K562 (cell line): ENCODE results near the gene CADPS2. TPM values are rescaled to one million over a fixed set of nuclear protein-coding genes. Genes with fewer than 3 reads are reported as not detected.

Experiments used
- ATAC-seq: fragments of 200-7000 bp; cut with Tn5 transposase; 3 replicates; pipeline ENCODE4 v1.9.1; 2020; ENCODE audit warnings: moderate library complexity
- BruUV-seq: library from RNA; stranded (reverse); fragments of 400-500 nt; replicated peaks from 2 replicates; lab custom pipeline; 2021; lab: Mats Ljungman, UMichigan
- CTCF ChIA-PET: fragments of 300-600 bp; formaldehyde crosslinking; extraction: SDS; loops from one replicate; lab custom pipeline; 2021; ENCODE audit warnings: low intra/inter-chr PET ratio; lab: Yijun Ruan, JAX
- POLR2A ChIA-PET: fragments of 300-600, 350-650 bp; sonication (Branson Sonifier 250); formaldehyde crosslinking; extraction: SDS; loops from one replicate; lab custom pipeline; 2021; ENCODE audit warnings: antibody characterized with exemption, inconsistent platforms; lab: Yijun Ruan, JAX
- DNase-seq, 4 experiments: peaks; one replicate each; pipeline versions ENCODE4 v3.0.0 to v3.0.0-alpha.2; 2011 to 2018; ENCODE audit warnings: low spot score in 3 of 4, mixed read lengths in 3 of 4; ENCODE audit errors: extremely low read depth in 1 of 4
- FAIRE-seq: peaks from 2 replicates; lab custom pipeline; 2011; peaks lifted over from hg19 to GRCh38; lab: Jason Lieb, UNC
- H2AFZ ChIP-seq: 2 replicates; pipeline ENCODE4 v1.6.0; 2011; ENCODE audit warnings: low read depth, low read length, control low read depth, inconsistent platforms
- H3K27ac ChIP-seq: fragments of 200-600 bp; 3 replicates; pipeline ENCODE4 v1.8.0; 2011; ENCODE audit warnings: low read depth, mild to moderate bottlenecking, control low read depth, inconsistent platforms, low read length, moderate library complexity, mixed read lengths; ENCODE audit errors: extremely low read depth
- H3K27me3 ChIP-seq, 2 experiments: fragments of 300-600 bp in 1 of 2; 2 replicates in 1 of 2; 3 replicates in 1 of 2; pipeline versions ENCODE4 v1.6.0 to v1.8.0; 2011; ENCODE audit warnings: inconsistent platforms in 2 of 2, low read length in 2 of 2, mild to moderate bottlenecking in 1 of 2, mixed read lengths in 1 of 2, moderate library complexity in 1 of 2; ENCODE audit not compliant: control insufficient read depth in 2 of 2, insufficient read depth in 2 of 2
- H3K36me3 ChIP-seq: fragments of 300-600 bp; 3 replicates; pipeline ENCODE4 v1.8.0; 2011; ENCODE audit warnings: mild to moderate bottlenecking, low read length, inconsistent platforms; ENCODE audit not compliant: control insufficient read depth, insufficient read depth
- H3K4me1 ChIP-seq, 2 experiments: fragments of 200-600 bp in 1 of 2; replicated peaks in 1 of 2; 2 replicates in 1 of 2; 3 replicates in 1 of 2; pipeline versions ENCODE4 v1.5.1 to v1.8.0; 2011; ENCODE audit warnings: inconsistent platforms in 2 of 2, low read length in 2 of 2, mild to moderate bottlenecking in 1 of 2, mixed read lengths in 1 of 2, moderate library complexity in 1 of 2; ENCODE audit not compliant: control insufficient read depth in 2 of 2, insufficient read depth in 2 of 2
- H3K4me2 ChIP-seq: 2 replicates; pipeline ENCODE4 v1.6.1; 2011; ENCODE audit warnings: low read length, control low read depth, inconsistent platforms, mixed read lengths; ENCODE audit not compliant: insufficient read depth
- H3K4me3 ChIP-seq: fragments of 200-600 bp; sonication (generic), shearing (Covaris generic); 2 replicates; pipeline ENCODE4 v1.5.1; 2016; ENCODE audit warnings: control low read depth, inconsistent platforms
- H3K79me2 ChIP-seq: fragments of 200-600 bp; 3 replicates; pipeline ENCODE4 v1.8.0; 2011; ENCODE audit warnings: low read length, inconsistent platforms; ENCODE audit not compliant: control insufficient read depth, insufficient read depth
- H3K9ac ChIP-seq, 2 experiments: 2 replicates each; pipeline versions ENCODE4 v1.6.0 to v1.6.1; 2011; ENCODE audit warnings: low read depth in 2 of 2, low read length in 2 of 2, control low read depth in 1 of 2, inconsistent platforms in 1 of 2, mild to moderate bottlenecking in 1 of 2, mixed read lengths in 1 of 2; ENCODE audit not compliant: insufficient read depth in 1 of 2
- H3K9me1 ChIP-seq: one replicate; pipeline ENCODE4 v1.6.0; 2011; ENCODE audit warnings: inconsistent platforms, mild to moderate bottlenecking, low read length, moderate library complexity; ENCODE audit not compliant: control insufficient read depth, insufficient read depth
- H3K9me3 ChIP-seq: replicated peaks from 2 replicates; pipeline ENCODE4 v1.5.1; 2011; ENCODE audit warnings: low read depth, low read length, inconsistent platforms; ENCODE audit not compliant: control insufficient read depth, insufficient read depth
- H4K20me1 ChIP-seq: replicated peaks from 2 replicates; pipeline ENCODE4 v1.6.1; 2011; ENCODE audit warnings: low read length, inconsistent platforms, mixed read lengths; ENCODE audit not compliant: control insufficient read depth, insufficient read depth
- BHLHE40 ChIP-seq: IDR thresholded peaks from 2 replicates; pipeline ENCODE4 v1.6.1; 2011; ENCODE audit warnings: low read length, improper control_type of control experiment
- EHMT2 ChIP-seq: fragments of 450-650 bp; IDR thresholded peaks from 2 replicates; pipeline ENCODE4 v1.6.1; 2018; ENCODE audit warnings: antibody characterized with exemption
- ELF4 ChIP-seq: fragments of 450-650 bp; formaldehyde crosslinking; IDR thresholded peaks from 2 replicates; pipeline ENCODE4 v1.4.0; 2022; ENCODE audit warnings: missing genetic modification characterization
- ETV1 ChIP-seq: fragments of 450-650 bp; conservative IDR thresholded peaks from 2 replicates; pipeline ENCODE4 v1.6.1; 2016; ENCODE audit warnings: missing genetic modification characterization, control low read depth, low read depth, missing compliant biosample characterization
- GATA2 ChIP-seq: sonication (generic); formaldehyde crosslinking; IDR thresholded peaks from 2 replicates; pipeline ENCODE4 v1.4.0; 2020; ENCODE audit warnings: mild to moderate bottlenecking, missing genetic modification reagents
- GTF2A2 ChIP-seq: IDR thresholded peaks from 2 replicates; pipeline ENCODE4 v1.6.1; 2016; ENCODE audit warnings: mild to moderate bottlenecking, missing genetic modification characterization, missing compliant biosample characterization
- HNRNPLL ChIP-seq: fragments of 200-400 bp; formaldehyde crosslinking; IDR thresholded peaks from 2 replicates; pipeline ENCODE4 v1.6.1; 2017; ENCODE audit warnings: low read length, low read depth, mild to moderate bottlenecking; ENCODE audit not compliant: poor library complexity, severe bottlenecking
- MBD2 ChIP-seq: sonication (generic); IDR thresholded peaks from 2 replicates; pipeline ENCODE4 v1.6.1; 2016; ENCODE audit warnings: low read depth, borderline replicate concordance
- NFE2L1 ChIP-seq: fragments of 450-650 bp; IDR thresholded peaks from 2 replicates; pipeline ENCODE4 v1.6.1; 2016; ENCODE audit warnings: missing genetic modification characterization, low read depth, mild to moderate bottlenecking, missing compliant biosample characterization, moderate library complexity, borderline replicate concordance
- RBM15 ChIP-seq: fragments of 200-400 bp; formaldehyde crosslinking; IDR thresholded peaks from 2 replicates; pipeline ENCODE4 v1.6.1; 2018; ENCODE audit warnings: mild to moderate bottlenecking, low read length, moderate library complexity; ENCODE audit not compliant: insufficient read depth
- SMAD2 ChIP-seq: fragments of 150-350 bp; IDR thresholded peaks from 2 replicates; pipeline ENCODE4 v1.6.1; 2014; ENCODE audit warnings: low read depth, mild to moderate bottlenecking, low read length
- WGBS: fragments of 100-300 bp; shearing (Covaris generic); methylation state at CpG from one replicate; pipeline ENCODE4 v1.1.6; 2016; ENCODE audit warnings: low coverage, mixed read lengths; ENCODE audit not compliant: insufficient coverage; ENCODE audit errors: missing lambda C conversion rate; 5-methylcytosine and 5-hydroxymethylcytosine counted together
- in situ Hi-C: fragments of 300-500 bp; cut with MboI; formaldehyde crosslinking; loops from 4 replicates; pipeline ENCODE4 v1.15.0; 2018; ENCODE audit warnings: inconsistent platforms, mixed read lengths
- intact Hi-C: fragments of 100-400 bp; cut with micrococcal nuclease; formaldehyde crosslinking; loops from 2 replicates; pipeline ENCODE4 v1.14.2; 2022
- polyA plus RNA-seq, 8 experiments: library from polyadenylated mRNA; depleted of rRNA in 4 of 8; stranded (reverse) in 5 of 8; unstranded in 3 of 8; fragments of >200 nt; fragmentation: Nextera tagmentation in 2 of 8; fragmentation: Illumina TruSeq in 1 of 8; extraction: Ambion mirVana in 2 of 8; extraction: Trizol in 1 of 8; gene quantifications; 2 replicates each; pipeline versions ENCODE4 v1.2.1 to v1.2.3, GENCODE V29; 2011 to 2014; ENCODE audit warnings: inconsistent platforms in 1 of 8, missing spikeins in 1 of 8
- total RNA-seq, 7 experiments: library from RNA; depleted of rRNA in 6 of 7; stranded (reverse); fragments of >200 nt in 6 of 7; fragmentation: Illumina TruSeq in 2 of 7; extraction: Trizol in 2 of 7; gene quantifications; 2 replicates each; pipeline versions ENCODE4 v1.2.1 to v1.2.3, GENCODE V29; 2011 to 2021; ENCODE audit warnings: low replicate concordance in 1 of 7

Gene CADPS2
- total and polyA plus RNA-seq, 9 of the 15 experiments (the other 6 are each of a cell fraction or from before 2014, with no cell fraction given), result 0.03 to 0.14 (median 0.04) TPM; not detected in 1

DNA sequence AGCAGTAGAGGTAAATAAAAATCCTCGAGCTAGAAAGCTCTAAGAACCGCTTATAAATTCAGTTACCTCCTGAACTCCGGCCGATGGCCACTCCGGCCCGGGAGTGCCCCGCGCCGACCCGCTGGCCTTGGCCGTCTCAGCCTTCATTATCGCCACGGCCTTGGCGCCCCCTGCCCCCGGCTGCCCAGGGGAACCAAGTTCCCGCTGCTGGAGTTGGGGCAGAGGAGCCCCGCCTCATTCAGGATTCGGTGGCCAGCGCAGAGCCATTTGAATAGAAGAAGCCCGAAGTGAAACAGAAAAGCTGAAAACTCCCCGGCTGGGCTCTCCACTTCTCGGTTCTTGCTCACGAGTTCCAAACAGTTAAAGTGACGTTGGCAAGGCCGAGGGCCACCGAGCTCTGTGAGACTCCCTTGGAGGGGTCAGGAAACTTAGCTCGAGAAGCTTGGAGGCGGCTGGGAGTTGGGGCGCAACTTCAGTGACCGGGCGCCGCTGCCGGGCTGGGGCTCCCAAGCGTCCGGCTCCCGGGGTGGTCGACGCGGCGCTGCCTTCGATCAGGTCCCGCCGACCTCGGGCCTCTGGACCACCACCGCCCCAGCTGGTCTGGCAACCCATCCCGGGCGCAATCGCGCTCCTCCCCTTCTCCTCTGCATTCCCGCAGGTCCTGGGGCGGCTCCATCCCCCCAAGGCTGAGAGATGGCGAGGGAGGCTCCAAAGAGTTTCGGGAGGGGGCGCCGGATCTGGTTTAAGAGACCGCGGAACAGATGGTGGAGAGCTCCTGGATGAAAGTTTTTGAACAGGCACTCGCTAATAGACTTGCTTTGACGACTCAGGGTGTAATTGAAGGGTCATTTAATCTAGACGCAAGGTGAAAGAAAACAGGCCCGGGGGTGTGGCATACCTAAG lies 575.9 kb downstream of the CADPS2 start (continued):
- TF ChIP-seq BHLHE40 (no peak), RBM15 (no peak)

DNA sequence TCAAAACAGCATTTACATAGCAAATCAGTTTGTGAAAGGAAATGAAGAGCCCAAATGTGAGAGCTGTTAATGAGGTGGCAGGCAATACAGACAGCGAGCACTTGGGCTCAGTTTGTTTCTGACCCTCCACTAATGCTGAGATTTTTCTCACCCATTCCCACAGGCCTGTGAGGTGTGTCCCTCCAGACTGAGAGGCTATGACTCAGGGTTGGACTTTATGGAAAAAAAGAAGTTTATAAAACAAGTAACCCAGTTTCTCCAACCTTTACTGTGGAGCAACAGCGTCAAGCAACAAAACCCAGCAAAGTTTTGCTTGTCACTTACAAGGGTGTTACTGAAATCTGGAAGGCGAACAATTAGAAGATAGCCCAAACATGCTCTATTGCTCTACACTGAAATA lies 576.8 kb downstream of the CADPS2 start:
- in situ Hi-C loops, result no loop called here
- POLR2A ChIA-PET, result no interaction called here
- 0% methylated on average over 3 of the region's 3 CpGs for WGBS

More for the DNA sequence above, 576.8 kb downstream of the CADPS2 start:
- no TSS peak for BruUV-seq
- CTCF ChIA-PET, result no interaction called here
- peaks cover 8 to 50% of the 10 kb centered on the region in 2 experiments; a peak in 4 of 5 replicates for H3K27me3 ChIP-seq
- no peaks in the 10 kb centered on the region for H3K9me1 ChIP-seq
- H3K9me3 ChIP-seq, result no peaks in the 10 kb centered on the region
- FAIRE-seq (no peak), ATAC-seq (no peak), DNase-seq (no peak)
- peaks cover 0 to 12% of the 10 kb centered on the region in 2 experiments; a peak in 1 of 5 replicates for H3K4me1 ChIP-seq
- TF ChIP-seq HNRNPLL (no peak), ELF4 (CRISPR knock-in tag) (no peak), NFE2L1 (tag) (no peak), EHMT2 (no peak), MBD2 (no peak), GATA2 (CRISPR knock-in tag) (no peak), SMAD2 (no peak), ETV1 (tag) (no peak), GTF2A2 (tag) (no peak)
- H4K20me1 ChIP-seq, result no peaks in the 10 kb centered on the region
- no peak overlapping the region for H2AFZ ChIP-seq
- H3K36me3 ChIP-seq, result no peaks in the 10 kb centered on the region
- H3K27ac ChIP-seq, result no peak overlapping the region
- H3K4me2 ChIP-seq, result no peak overlapping the region
- no peak overlapping the region for H3K9ac ChIP-seq
- H3K4me3 ChIP-seq, result no peak overlapping the region
- intact Hi-C loops, result no loop called here
- no peaks in the 10 kb centered on the region for H3K79me2 ChIP-seq
